Glutamatergic neuron (in vitro differentiated cells): ENCODE measurements around the gene TMEM269. TPM values are rescaled to one million over a fixed set of nuclear protein-coding genes. Genes with fewer than 3 reads are reported as not detected.
A peak's percentile ranks its signal among the peaks of the same experiment; 100 is the strongest.
"Not testable (repeated sequence)": the region's sequence is repeated elsewhere in the genome, so short reads cannot be mapped to it uniquely, and the experiment has no call there.

ENCODE experiments used
- DNase-seq: peaks from one replicate; pipeline ENCODE4 v3.0.0; 2022
- H3K27ac Mint-ChIP-seq: one replicate; pipeline ENCODE4 v1.8.0; 2020; ENCODE audit warnings: mild to moderate bottlenecking, mixed read lengths, inconsistent platforms; ENCODE audit not compliant: unreplicated experiment
- H3K27me3 Mint-ChIP-seq: one replicate; pipeline ENCODE4 v1.8.0; 2020; ENCODE audit warnings: mild to moderate bottlenecking, moderate library complexity, mixed read lengths, inconsistent platforms; ENCODE audit not compliant: unreplicated experiment
- H3K36me3 Mint-ChIP-seq: one replicate; pipeline ENCODE4 v1.8.0; 2020; ENCODE audit warnings: mild to moderate bottlenecking, mixed read lengths, inconsistent platforms; ENCODE audit not compliant: unreplicated experiment
- H3K4me1 Mint-ChIP-seq: one replicate; pipeline ENCODE4 v1.8.0; 2020; ENCODE audit warnings: mild to moderate bottlenecking, low read depth, mixed read lengths, inconsistent platforms; ENCODE audit not compliant: unreplicated experiment
- H3K4me3 Mint-ChIP-seq: one replicate; pipeline ENCODE4 v1.8.0; 2020; ENCODE audit warnings: mild to moderate bottlenecking, mixed read lengths, inconsistent platforms; ENCODE audit not compliant: unreplicated experiment
- H3K9me3 Mint-ChIP-seq: one replicate; pipeline ENCODE4 v1.8.0; 2020; ENCODE audit warnings: mild to moderate bottlenecking, moderate library complexity, mixed read lengths, inconsistent platforms; ENCODE audit not compliant: unreplicated experiment
- total RNA-seq: library from RNA; stranded (reverse); fragmentation: NEBNext Ultra II Directional; extraction: Animal tissue kit (Norgen Biotek cat#: 25700); gene quantifications from one replicate; pipeline ENCODE4 v1.2.1, GENCODE V29; 2021; ENCODE audit not compliant: unreplicated experiment
- TF ChIP-seq, protein P1 (sequence below): fragments of 200-600 bp; sonication (generic); IDR thresholded peaks from one replicate; pipeline ENCODE4 v1.5.0; 2021; ENCODE audit not compliant: partially characterized antibody, unreplicated experiment

Gene TMEM269
- total RNA-seq, 1 donor from 2014 or later: 0.32 TPM

GRCh38 chr1:42807056-42807668, 22.4 kb downstream of the TMEM269 start:
- TF ChIP-seq, protein P1, sequence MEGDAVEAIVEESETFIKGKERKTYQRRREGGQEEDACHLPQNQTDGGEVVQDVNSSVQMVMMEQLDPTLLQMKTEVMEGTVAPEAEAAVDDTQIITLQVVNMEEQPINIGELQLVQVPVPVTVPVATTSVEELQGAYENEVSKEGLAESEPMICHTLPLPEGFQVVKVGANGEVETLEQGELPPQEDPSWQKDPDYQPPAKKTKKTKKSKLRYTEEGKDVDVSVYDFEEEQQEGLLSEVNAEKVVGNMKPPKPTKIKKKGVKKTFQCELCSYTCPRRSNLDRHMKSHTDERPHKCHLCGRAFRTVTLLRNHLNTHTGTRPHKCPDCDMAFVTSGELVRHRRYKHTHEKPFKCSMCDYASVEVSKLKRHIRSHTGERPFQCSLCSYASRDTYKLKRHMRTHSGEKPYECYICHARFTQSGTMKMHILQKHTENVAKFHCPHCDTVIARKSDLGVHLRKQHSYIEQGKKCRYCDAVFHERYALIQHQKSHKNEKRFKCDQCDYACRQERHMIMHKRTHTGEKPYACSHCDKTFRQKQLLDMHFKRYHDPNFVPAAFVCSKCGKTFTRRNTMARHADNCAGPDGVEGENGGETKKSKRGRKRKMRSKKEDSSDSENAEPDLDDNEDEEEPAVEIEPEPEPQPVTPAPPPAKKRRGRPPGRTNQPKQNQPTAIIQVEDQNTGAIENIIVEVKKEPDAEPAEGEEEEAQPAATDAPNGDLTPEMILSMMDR: no peak
- H3K27me3 Mint-ChIP-seq: peaks cover 4% of the 10 kb centered on the region
- H3K36me3 Mint-ChIP-seq: peaks cover 10% of the 10 kb centered on the region
- H3K9me3 Mint-ChIP-seq: peaks cover 5% of the 10 kb centered on the region
- no peak for DNase-seq
- H3K27ac Mint-ChIP-seq: peak overlapping the region; percentile 59
- H3K4me1 Mint-ChIP-seq: peaks cover 20% of the 10 kb centered on the region
- H3K4me3 Mint-ChIP-seq: no peak overlapping the region

GRCh38 chr1:42814815-42815214, 30.0 kb downstream of the TMEM269 start:
- not testable (repeated sequence) for H3K36me3 Mint-ChIP-seq, H3K27ac Mint-ChIP-seq, H3K9me3 Mint-ChIP-seq, DNase-seq, H3K27me3 Mint-ChIP-seq, H3K4me1 Mint-ChIP-seq
- peak overlapping the region; percentile 68 for H3K4me3 Mint-ChIP-seq

DNA sequence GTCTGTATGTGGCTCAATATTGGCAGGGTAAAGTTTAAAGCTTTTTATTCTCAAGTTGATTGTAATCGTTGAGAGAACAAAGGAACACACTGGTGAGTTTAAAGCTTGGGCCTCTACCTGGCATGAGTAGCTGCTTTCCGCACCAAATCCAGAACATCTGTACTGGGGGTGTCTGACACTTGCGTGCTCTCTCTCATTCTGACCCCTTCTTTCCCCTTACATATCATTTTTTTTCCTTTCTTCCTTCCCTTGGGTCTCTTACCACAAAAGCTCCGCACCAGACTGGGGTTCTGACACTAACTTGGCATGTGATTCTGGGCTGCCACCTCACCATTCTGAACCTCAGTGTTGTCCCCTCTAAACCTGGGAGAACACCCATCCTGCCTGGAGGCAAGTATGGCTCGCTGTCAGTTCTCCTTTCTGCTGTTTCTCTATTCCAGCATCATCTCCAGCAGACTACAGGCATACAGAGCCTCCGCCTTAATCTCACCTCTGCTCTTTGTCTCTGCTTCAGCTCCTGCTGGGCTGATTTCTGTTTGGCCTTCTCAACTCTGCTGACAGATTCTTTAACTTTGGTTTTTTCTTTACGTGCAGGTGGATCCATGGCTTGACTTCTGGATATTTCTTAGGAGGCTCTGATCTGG, 31.3 kb downstream of the TMEM269 start:
- Mint-ChIP-seq H3K4me1 (peaks cover 2% of the 10 kb centered on the region), H3K4me3 (peak overlapping the region; percentile 96), H3K27ac (peak overlapping the region; percentile 98), H3K9me3 (peaks cover 7% of the 10 kb centered on the region), H3K36me3 (no peaks in the 10 kb centered on the region), H3K27me3 (peaks cover 5% of the 10 kb centered on the region)
- peak; percentile 24 for DNase-seq
- TF ChIP-seq, protein P1: no peak

GRCh38 chr1:42816585-42817439, 32.0 kb downstream of the TMEM269 start, which contains the start of the genes ERMAP and SVBP:
Gene ERMAP, plus strand, starts transcription at chr1:42817122. Its CDS starts 13,327 bp downstream, at chr1:42830449.
Gene SVBP, minus strand, starts transcription at chr1:42817397. Its CDS starts 853 bp downstream, at chr1:42816544.
- H3K9me3 Mint-ChIP-seq: peaks cover 7% of the 10 kb centered on the region
- peaks cover 2% of the 10 kb centered on the region for H3K4me1 Mint-ChIP-seq
- peaks cover 5% of the 10 kb centered on the region for H3K27me3 Mint-ChIP-seq
- peak; percentile 97 for DNase-seq
- no peaks in the 10 kb centered on the region for H3K36me3 Mint-ChIP-seq
- TF ChIP-seq, protein P1: no peak
- peak within 1 kb of the TSS; percentile 98 for H3K27ac Mint-ChIP-seq
- H3K4me3 Mint-ChIP-seq: peak within 1 kb of the TSS; percentile 96

GRCh38 chr1:42817440-42817767, 32.6 kb downstream of the TMEM269 start:
- H3K27me3 Mint-ChIP-seq: peaks cover 5% of the 10 kb centered on the region
- H3K4me1 Mint-ChIP-seq: peaks cover 2% of the 10 kb centered on the region
- H3K27ac Mint-ChIP-seq: peak overlapping the region; percentile 40
- DNase-seq: no peak
- TF ChIP-seq, protein P1: no peak
- H3K36me3 Mint-ChIP-seq: no peaks in the 10 kb centered on the region
- H3K4me3 Mint-ChIP-seq: peak overlapping the region; percentile 81
- H3K9me3 Mint-ChIP-seq: peaks cover 7% of the 10 kb centered on the region
